T-cell (primary cell): ENCODE data around the gene AKAP9. TPM values are rescaled to one million over a fixed set of nuclear protein-coding genes. Genes with fewer than 3 reads are reported as not detected.
"Not testable (repeated sequence)": the region's sequence is repeated elsewhere in the genome, so short reads cannot be mapped to it uniquely, and the experiment has no call there.

Source experiments
- ATAC-seq, 4 experiments: fragments of 200-7000 bp in 3 of 4; fragments of 150-1000 bp in 1 of 4; cut with Tn5 transposase; replicated peaks in 1 of 4; 1 replicate in 3 of 4; 2 replicates in 1 of 4; pipeline ENCODE4 v1.10.0; 2021; ENCODE audit warnings: moderate library complexity in 3 of 4, mild to moderate bottlenecking in 2 of 4, moderate number of reproducible peaks in 1 of 4
- CTCF ChIA-PET, 2 donors: fragments of 300-600 bp; sonication (Branson Sonifier 250); formaldehyde crosslinking; loops; one replicate each; lab custom pipeline; 2022; ENCODE audit warnings: antibody characterized with exemption in 2 of 2; lab: Charles Lee
- POLR2A ChIA-PET, 2 donors: fragments of 300-600 bp; sonication (Branson Sonifier 250); formaldehyde crosslinking; loops; one replicate each; lab custom pipeline; 2022; ENCODE audit warnings: antibody characterized with exemption in 2 of 2; lab: Charles Lee
- DNase-seq, 35 experiments: peaks; one replicate each; pipeline versions ENCODE4 v3.0.0 to v3.0.0-alpha.2; 2013 to 2023
- H3K27ac ChIP-seq: one replicate; pipeline ENCODE4 v1.5.1; 2013; ENCODE audit warnings: low read length
- H3K27me3 ChIP-seq, 2 experiments: replicated peaks in 1 of 2; 1 replicate in 1 of 2; 2 replicates in 1 of 2; pipeline versions ENCODE4 v1.6.1 to v1.7.0; 2013; ENCODE audit warnings: low read length in 1 of 2, mixed read lengths in 1 of 2; ENCODE audit not compliant: control insufficient read depth in 2 of 2, insufficient read depth in 2 of 2; ENCODE audit errors: extremely low read depth in 1 of 2
- H3K36me3 ChIP-seq, 2 donors: 1 replicate in 1 of 2; 2 replicates in 1 of 2; pipeline versions ENCODE4 v1.6.1 to v1.7.0; 2013; ENCODE audit warnings: low read length in 1 of 2; ENCODE audit not compliant: control insufficient read depth in 2 of 2, insufficient read depth in 1 of 2; ENCODE audit errors: extremely low read depth in 1 of 2
- H3K4me1 ChIP-seq, 2 experiments: 1 replicate in 1 of 2; 2 replicates in 1 of 2; pipeline versions ENCODE4 v1.6.1 to v1.7.0; 2013; ENCODE audit warnings: low read length in 2 of 2, mixed read lengths in 1 of 2; ENCODE audit not compliant: insufficient read depth in 2 of 2, control insufficient read depth in 1 of 2; ENCODE audit errors: extremely low read depth in 1 of 2
- H3K4me3 ChIP-seq, 2 donors: 1 replicate in 1 of 2; 2 replicates in 1 of 2; pipeline versions ENCODE4 v1.5.1 to v1.7.0; 2013; ENCODE audit warnings: mild to moderate bottlenecking in 2 of 2, low read length in 1 of 2, moderate library complexity in 1 of 2; ENCODE audit not compliant: control insufficient read depth in 1 of 2; ENCODE audit errors: extremely low read depth in 1 of 2
- H3K9me3 ChIP-seq: 2 replicates; pipeline ENCODE4 v1.7.0; 2013
- H3K27ac Mint-ChIP-seq, 2 donors: one replicate each; pipeline ENCODE4 v1.8.0; 2020 to 2021; ENCODE audit warnings: mild to moderate bottlenecking in 2 of 2, mixed read lengths in 2 of 2
- H3K27me3 Mint-ChIP-seq, 2 donors: one replicate each; pipeline ENCODE4 v1.8.0; 2021 to 2022; ENCODE audit warnings: mixed read lengths in 2 of 2
- H3K36me3 Mint-ChIP-seq: one replicate; pipeline ENCODE4 v1.8.0; 2021; ENCODE audit warnings: mixed read lengths
- H3K4me1 Mint-ChIP-seq, 3 donors: one replicate each; pipeline ENCODE4 v1.8.0; 2020 to 2022; ENCODE audit warnings: mixed read lengths in 3 of 3, mild to moderate bottlenecking in 1 of 3
- H3K4me3 Mint-ChIP-seq, 3 donors: one replicate each; pipeline ENCODE4 v1.8.0; 2020 to 2022; ENCODE audit warnings: mild to moderate bottlenecking in 3 of 3, mixed read lengths in 3 of 3, moderate library complexity in 3 of 3
- H3K9me3 Mint-ChIP-seq, 3 donors: one replicate each; pipeline ENCODE4 v1.8.0; 2020 to 2022; ENCODE audit warnings: mixed read lengths in 3 of 3
- WGBS: methylation state at CpG from one replicate; pipeline ENCODE4 v1.1.5; 2013; ENCODE audit warnings: missing lambda C conversion rate; ENCODE audit not compliant: insufficient coverage; 5-methylcytosine and 5-hydroxymethylcytosine counted together
- total RNA-seq, 35 experiments: library from RNA in 6 of 35; stranded (reverse) in 6 of 35; fragments of 120-200 nt in 1 of 35; gene quantifications; one replicate each; pipeline versions ENCODE4 v1.2.1 to v1.2.4 and lab custom pipeline; 2013 to 2026

AKAP9 gene
- total RNA-seq, 5 donors from 2014 or later (not counting 1 experiment from before 2014, with no cell fraction given) = 59.6 to 83.3 (median 69.0) TPM

GRCh38 chr7:91976743-91977142 is 36.1 kb downstream of the AKAP9 start:
- ATAC-seq (no peak), DNase-seq (no peak)
- peaks cover 10 to 16% of the 10 kb centered on the region in 2 donors for H3K36me3 ChIP-seq
- 86% methylated on average over 1 of the region's 4 CpGs for WGBS
- H3K4me3 Mint-ChIP-seq = no peak overlapping the region
- H3K27ac Mint-ChIP-seq = no peak overlapping the region
- no peak overlapping the region for H3K27ac ChIP-seq
- peaks cover 29% of the 10 kb centered on the region for H3K36me3 Mint-ChIP-seq
- H3K9me3 ChIP-seq = no peaks in the 10 kb centered on the region
- H3K27me3 Mint-ChIP-seq = no peaks in the 10 kb centered on the region
- peaks cover 6 to 13% (median 7%) of the 10 kb centered on the region in 3 donors for H3K4me1 Mint-ChIP-seq
- POLR2A ChIA-PET = no interaction called here
- H3K9me3 Mint-ChIP-seq = no peaks in the 10 kb centered on the region
- H3K4me1 ChIP-seq = no peaks in the 10 kb centered on the region
- CTCF ChIA-PET = no interaction called here
- H3K4me3 ChIP-seq = no peak overlapping the region
- H3K27me3 ChIP-seq = no peaks in the 10 kb centered on the region

DNA sequence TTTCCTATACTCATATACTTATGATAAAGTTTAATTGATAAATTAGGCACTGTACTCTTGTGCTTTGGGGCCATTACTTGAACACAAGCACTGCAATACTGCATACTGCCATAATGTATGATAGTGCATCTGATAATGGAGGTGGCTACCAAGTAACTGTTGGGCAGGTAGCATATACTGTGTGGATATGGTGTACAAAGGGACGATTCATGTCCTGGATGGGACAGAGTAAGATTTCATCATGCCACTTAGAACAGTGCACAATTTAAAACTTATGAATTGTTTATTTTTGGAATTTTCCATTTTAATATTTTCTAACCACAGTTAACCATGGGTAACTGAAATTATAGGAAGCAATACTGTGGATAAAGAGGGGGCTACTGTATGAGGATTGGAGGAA is 38.9 kb downstream of the AKAP9 start:
- ATAC-seq = no peak
- H3K4me3 ChIP-seq = no peak overlapping the region

GRCh38 chr7:91982352-91982751 is 41.7 kb downstream of the AKAP9 start:
- no CpG with 5 or more reads among the region's 4 CpGs for WGBS
- H3K9me3 Mint-ChIP-seq, ATAC-seq, CTCF ChIA-PET, H3K27ac Mint-ChIP-seq, H3K27me3 ChIP-seq, H3K9me3 ChIP-seq, H3K4me3 Mint-ChIP-seq, H3K27ac ChIP-seq, H3K27me3 Mint-ChIP-seq, H3K4me3 ChIP-seq, DNase-seq, H3K4me1 ChIP-seq, POLR2A ChIA-PET: not testable (repeated sequence)
- peaks cover 3 to 14% of the 10 kb centered on the region in 2 donors for H3K36me3 ChIP-seq
- Mint-ChIP-seq H3K4me1 (peaks cover 19 to 25% (median 21%) of the 10 kb centered on the region in 3 donors), H3K36me3 (peaks cover 62% of the 10 kb centered on the region)

More for the DNA sequence above, 38.9 kb downstream of the AKAP9 start:
- Mint-ChIP-seq H3K36me3 (peaks cover 49% of the 10 kb centered on the region), H3K27me3 (no peaks in the 10 kb centered on the region), H3K4me3 (no peak overlapping the region), H3K27ac (no peak overlapping the region), H3K4me1 (peaks cover 15 to 16% (median 15%) of the 10 kb centered on the region in 3 donors), H3K9me3 (peaks cover 0 to 5% (median 3%) of the 10 kb centered on the region in 3 donors)
- no peaks in the 10 kb centered on the region for H3K27me3 ChIP-seq
- DNase-seq = no peak
- H3K4me1 ChIP-seq = no peaks in the 10 kb centered on the region
- POLR2A ChIA-PET = no interaction called here
- peaks cover 3 to 19% of the 10 kb centered on the region in 2 donors for H3K36me3 ChIP-seq
- WGBS = no CpG with 5 or more reads among the region's 1 CpG
- CTCF ChIA-PET = no interaction called here
- no peak overlapping the region for H3K27ac ChIP-seq
- no peaks in the 10 kb centered on the region for H3K9me3 ChIP-seq

- H3K36me3 ChIP-seq = peaks cover 0 to 9% of the 10 kb centered on the region in 2 donors
- ChIA-PET CTCF (interaction anchor here in 1 of 2 donors (0.6 kb wide), 1 partner anchor 20 kb away, joined by 4 read pairs; no protein-coding TSS in a partner anchor), POLR2A (interaction anchor here (0.6 to 0.7 kb wide), 3 partner anchors 83 to 1503 kb away, joined by 6 to 12 read pairs (median 9); no protein-coding TSS in a partner anchor)
- no peak overlapping the region for H3K27ac ChIP-seq
- no peaks in the 10 kb centered on the region for H3K27me3 ChIP-seq
- no peaks in the 10 kb centered on the region for H3K9me3 Mint-ChIP-seq
- peaks cover 23 to 27% (median 23%) of the 10 kb centered on the region in 3 donors for H3K4me1 Mint-ChIP-seq
- no peaks in the 10 kb centered on the region for H3K27me3 Mint-ChIP-seq
- H3K4me3 Mint-ChIP-seq = no peak overlapping the region
- no peaks in the 10 kb centered on the region for H3K4me1 ChIP-seq
- H3K4me3 ChIP-seq = no peak overlapping the region
- H3K36me3 Mint-ChIP-seq = peaks cover 45% of the 10 kb centered on the region
- ATAC-seq (no peak), DNase-seq (no peak)
- no peaks in the 10 kb centered on the region for H3K9me3 ChIP-seq
- H3K27ac Mint-ChIP-seq = no peak overlapping the region
These were observed 47.6 kb downstream of the AKAP9 start for GRCh38 chr7:91988213-91988612.

GRCh38 chr7:91993976-91994375 is 53.3 kb downstream of the AKAP9 start:
- Mint-ChIP-seq H3K27me3 (no peaks in the 10 kb centered on the region), H3K27ac (no peak overlapping the region), H3K36me3 (peaks cover 54% of the 10 kb centered on the region), H3K4me3 (no peak overlapping the region), H3K9me3 (no peaks in the 10 kb centered on the region), H3K4me1 (peaks cover 1 to 7% (median 2%) of the 10 kb centered on the region in 3 donors)
- POLR2A ChIA-PET = no interaction called here
- Histone ChIP-seq H3K27me3 (no peaks in the 10 kb centered on the region), H3K9me3 (no peaks in the 10 kb centered on the region), H3K27ac (no peak overlapping the region), H3K4me1 (no peaks in the 10 kb centered on the region), H3K36me3 (peaks cover 3 to 49% of the 10 kb centered on the region in 2 donors), H3K4me3 (no peak overlapping the region)
- ATAC-seq = no peak
- DNase-seq = no peak
- CTCF ChIA-PET = interaction anchor here in 1 of 2 donors (0.6 kb wide), 1 partner anchor 423 kb away, joined by 3 read pairs; no protein-coding TSS in a partner anchor
- WGBS = 69% methylated on average over 3 of the region's 3 CpGs

GRCh38 chr7:91995391-91996105 is 54.9 kb downstream of the AKAP9 start:
- 64% methylated on average over 2 of the region's 2 CpGs for WGBS

More at GRCh38 chr7:91995391-91996105, 54.9 kb downstream of the AKAP9 start:
- Histone ChIP-seq H3K4me3 (no peak overlapping the region), H3K9me3 (no peaks in the 10 kb centered on the region), H3K4me1 (no peaks in the 10 kb centered on the region), H3K27me3 (no peaks in the 10 kb centered on the region), H3K27ac (no peak overlapping the region), H3K36me3 (peaks cover 3 to 54% of the 10 kb centered on the region in 2 donors)
- DNase-seq (no peak), ATAC-seq (no peak)
- Mint-ChIP-seq H3K9me3 (no peaks in the 10 kb centered on the region), H3K27ac (no peak overlapping the region), H3K27me3 (no peaks in the 10 kb centered on the region), H3K4me1 (peaks cover 0 to 6% (median 2%) of the 10 kb centered on the region in 3 donors), H3K4me3 (no peak overlapping the region), H3K36me3 (peaks cover 64% of the 10 kb centered on the region)
- ChIA-PET POLR2A (interaction anchor here in 1 of 2 donors (0.6 kb wide), 1 partner anchor 36 kb away, joined by 11 read pairs; no protein-coding TSS in a partner anchor), CTCF (no interaction called here)
